ENCODE measurements around the gene SCAMP5. TPM values are rescaled to one million over a fixed set of nuclear protein-coding genes. Genes with fewer than 3 reads are reported as not detected.

The SCAMP5 gene
- total RNA-seq, 1 donor from 2014 or later = 21.0 TPM

DNA sequence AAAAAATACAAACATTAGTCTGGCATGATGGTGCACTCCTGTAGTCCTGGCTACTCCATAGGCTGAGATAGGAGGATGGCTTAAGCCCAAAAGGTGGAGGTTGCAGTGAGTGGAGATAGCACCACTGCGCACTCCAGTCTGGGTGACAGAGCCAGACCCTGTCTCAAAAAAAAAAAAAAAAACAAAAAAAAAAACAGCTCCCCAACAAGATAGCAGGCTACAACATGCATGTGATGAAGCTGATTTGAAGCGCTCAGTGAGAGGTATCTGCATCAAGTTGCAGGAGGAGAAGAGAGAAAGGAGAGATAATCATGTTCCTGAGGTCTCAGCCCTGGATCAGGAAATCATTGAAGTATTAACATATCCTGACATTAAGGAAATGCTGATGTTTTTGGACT, 27.4 kb downstream of the SCAMP5 start:
- no peak for DNase-seq (ENCODE audit: low spot score)

GRCh38 chr15:75023181-75023871, 28.0 kb downstream of the SCAMP5 start, which contains the start of gene PPCDC:
PPCDC (plus strand) TSS chr15:75023590; CDS start chr15:75028319, 4,729 bp downstream.
- peak; percentile 97 for DNase-seq (ENCODE audit: low spot score)

GRCh38 chr15:75023872-75024636, 28.7 kb downstream of the SCAMP5 start:
- no peak for DNase-seq (ENCODE audit: low spot score)

DNA sequence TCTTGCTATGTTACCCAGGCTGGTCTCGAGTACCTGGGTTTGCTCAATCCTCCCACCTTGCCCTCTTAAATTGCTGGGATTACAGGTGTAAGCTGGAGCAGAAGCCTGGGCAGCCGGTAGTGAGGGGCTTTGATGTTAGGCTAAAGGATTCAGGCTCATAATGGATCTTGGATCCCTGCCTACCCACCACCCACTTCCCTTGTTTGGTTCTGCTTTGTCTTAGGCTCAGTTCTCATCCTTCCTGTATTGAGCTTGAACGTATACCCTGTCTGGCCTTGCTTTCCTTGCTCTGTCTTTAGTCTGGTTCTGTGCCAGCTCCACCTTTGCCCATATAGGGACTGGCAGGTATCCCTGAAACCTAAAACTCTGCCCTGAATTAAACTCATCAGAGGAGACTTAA, 29.7 kb downstream of the SCAMP5 start:
- DNase-seq (ENCODE audit: low spot score) = no peak

DNA sequence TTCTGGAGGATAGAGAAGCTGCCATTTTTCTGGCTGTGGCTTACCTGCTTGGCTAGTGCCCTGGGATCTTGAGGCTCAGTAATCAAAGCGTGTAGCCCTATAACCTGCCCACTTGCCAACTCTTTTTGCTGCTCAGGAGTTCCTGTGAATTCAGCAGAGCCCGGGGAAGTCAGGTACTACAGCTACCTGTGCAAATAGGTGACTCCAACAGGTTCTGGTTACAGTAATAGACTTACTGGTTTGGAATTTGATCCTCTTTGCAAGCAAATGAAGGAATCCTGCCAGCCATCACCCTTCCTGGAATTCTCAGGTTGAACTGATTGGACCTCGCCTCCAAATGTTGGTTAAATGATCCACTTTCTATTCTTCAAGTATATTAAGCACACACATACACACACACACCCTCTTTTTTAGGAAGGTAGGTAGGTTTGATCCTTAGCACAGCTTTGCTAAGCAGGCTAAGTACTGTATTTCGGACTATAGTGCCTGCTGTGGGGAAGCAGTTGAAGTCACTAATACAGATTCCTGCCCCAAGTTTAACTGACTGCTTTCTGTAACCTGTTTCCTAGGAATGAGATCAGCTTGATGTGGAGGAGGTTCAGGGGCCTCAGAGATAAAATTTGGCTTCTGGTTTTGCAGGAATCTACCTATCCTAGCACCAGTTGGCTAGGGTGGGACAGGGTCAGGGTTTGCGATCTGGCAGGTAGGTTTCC, 30.3 kb downstream of the SCAMP5 start:
- DNase-seq (ENCODE audit: low spot score) = no peak

DNA sequence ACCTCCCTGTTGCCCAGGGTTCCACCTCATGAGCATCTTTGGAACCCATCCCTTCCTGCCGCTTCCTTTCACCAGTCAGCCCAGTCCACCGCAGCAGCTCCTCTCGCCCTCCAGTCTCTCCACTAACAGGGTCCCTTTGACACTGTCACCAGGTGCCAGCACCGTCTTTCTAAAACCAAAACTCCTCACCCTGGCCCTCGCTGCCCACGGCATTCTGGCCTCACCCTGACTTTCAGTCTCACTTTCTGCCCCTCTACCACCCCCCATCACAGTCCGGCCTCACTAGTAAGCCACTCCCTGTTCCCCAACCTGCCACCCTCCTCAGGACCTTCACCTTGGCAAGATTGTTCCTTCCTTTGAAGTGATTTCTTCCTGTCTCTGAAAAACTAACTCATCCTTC, 32.2 kb downstream of the SCAMP5 start:
- DNase-seq (ENCODE audit: low spot score) = no peak

- DNase-seq (ENCODE audit: low spot score) = no peak
Measured at GRCh38 chr15:75028991-75029377, 33.6 kb downstream of the SCAMP5 start.

GRCh38 chr15:75029378-75030022, 34.1 kb downstream of the SCAMP5 start:
- peak; percentile 95 for DNase-seq (ENCODE audit: low spot score)

GRCh38 chr15:75030023-75030413, 34.7 kb downstream of the SCAMP5 start:
- no peak for DNase-seq (ENCODE audit: low spot score)

GRCh38 chr15:75030424-75030823, 35.1 kb downstream of the SCAMP5 start:
- DNase-seq (ENCODE audit: low spot score) = no peak

GRCh38 chr15:75031848-75032247, 36.5 kb downstream of the SCAMP5 start:
- no peak for DNase-seq (ENCODE audit: low spot score)

GRCh38 chr15:75032395-75032794, 37.0 kb downstream of the SCAMP5 start:
- DNase-seq (ENCODE audit: low spot score) = no peak

GRCh38 chr15:75033809-75034208, 38.4 kb downstream of the SCAMP5 start:
- no peak for DNase-seq (ENCODE audit: low spot score)

DNA sequence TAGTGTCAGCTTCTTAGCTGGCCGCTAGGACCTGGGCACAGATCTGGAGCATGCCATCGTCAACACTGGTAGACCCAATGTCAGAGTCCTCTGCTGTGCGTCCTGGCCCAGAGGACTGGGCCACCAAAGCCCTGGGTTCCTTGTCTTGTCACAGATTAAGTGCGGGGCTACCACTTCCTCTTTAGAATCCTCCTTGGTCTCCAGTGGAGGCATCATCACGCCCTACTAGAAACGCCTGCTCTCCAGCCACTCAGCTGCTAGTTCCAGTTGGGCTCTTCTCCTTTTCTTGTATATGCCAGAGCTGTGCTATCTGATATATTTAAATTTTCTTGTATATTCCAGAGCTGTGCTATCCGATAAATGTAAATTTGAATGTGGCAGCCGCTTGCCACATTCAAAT, 39.3 kb downstream of the SCAMP5 start:
- DNase-seq (ENCODE audit: low spot score) = no peak

GRCh38 chr15:75036212-75036616, 40.9 kb downstream of the SCAMP5 start:
- peak; percentile 78 for DNase-seq (ENCODE audit: low spot score)

- no peak for DNase-seq (ENCODE audit: low spot score)
Measured at GRCh38 chr15:75037685-75038084, 42.3 kb downstream of the SCAMP5 start.

DNA sequence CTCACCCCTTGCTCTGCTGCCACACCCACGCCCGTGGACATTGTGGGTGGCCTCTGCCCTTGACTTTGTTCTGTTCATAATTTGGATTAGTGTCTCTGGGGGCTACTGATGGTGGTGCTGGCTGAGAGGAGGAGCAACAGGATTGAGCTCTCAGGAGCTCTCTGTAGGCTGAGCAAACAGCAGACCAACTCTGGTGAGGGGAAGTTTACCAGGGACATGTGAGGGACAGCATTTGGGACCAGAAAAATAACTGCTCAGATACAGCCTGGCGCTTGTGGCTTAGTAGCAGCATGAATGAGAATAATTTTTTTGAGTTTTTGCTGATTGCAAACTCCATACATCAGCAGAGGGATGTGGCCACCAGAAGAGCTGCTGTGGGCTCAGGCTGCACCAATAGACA, 42.9 kb downstream of the SCAMP5 start:
- DNase-seq (ENCODE audit: low spot score) = no peak

GRCh38 chr15:75042730-75043508, 47.6 kb downstream of the SCAMP5 start:
- peak; percentile 87 for DNase-seq (ENCODE audit: low spot score)

DNA sequence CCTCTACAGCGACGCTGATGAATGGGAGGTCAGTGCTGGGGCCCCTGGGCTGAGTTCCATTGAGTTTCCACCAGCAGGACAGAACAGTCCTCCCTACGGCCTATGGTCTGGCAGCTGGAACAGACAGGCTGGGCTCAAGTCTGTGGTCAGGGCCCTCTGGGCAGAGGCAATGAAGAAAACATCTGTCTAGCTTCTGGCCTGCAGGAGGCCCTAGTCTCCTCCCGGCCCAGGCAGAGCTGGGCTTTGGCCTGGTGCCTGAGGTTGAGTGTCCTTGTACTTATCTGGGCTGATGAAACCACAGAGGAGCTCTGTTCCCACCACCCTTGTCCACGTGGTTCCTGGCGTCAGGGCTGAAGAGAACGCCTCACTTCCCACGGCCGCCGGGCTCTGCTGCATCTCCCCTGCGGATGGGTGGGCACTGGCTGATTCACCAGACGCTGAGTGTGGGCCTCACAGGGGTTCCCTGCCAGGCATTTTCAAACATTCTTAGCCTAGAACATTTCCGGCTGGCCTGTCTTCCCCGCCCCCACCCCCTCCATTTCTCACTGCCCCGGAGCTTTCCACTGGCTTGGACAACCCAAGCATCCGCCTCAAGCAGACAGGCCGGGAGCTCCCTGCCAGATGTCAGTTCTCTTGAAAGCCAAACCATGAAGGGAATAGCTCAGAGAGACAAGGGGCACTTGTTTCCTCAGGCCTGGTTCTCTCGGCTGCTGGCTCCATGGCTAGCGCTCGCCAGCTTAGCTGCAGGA, 48.3 kb downstream of the SCAMP5 start:
- peak; percentile 91 for DNase-seq (ENCODE audit: low spot score)

- DNase-seq (ENCODE audit: low spot score) = no peak
Measured at GRCh38 chr15:75044258-75044878, 49.0 kb downstream of the SCAMP5 start.
